PC-9 (cell line): ENCODE measurements around the gene YIPF2. TPM values are rescaled to one million over a fixed set of nuclear protein-coding genes. Genes with fewer than 3 reads are reported as not detected.

Experiments
- BruUV-seq: library from RNA; stranded (reverse); fragments of 400-500 nt; replicated peaks from 2 replicates; lab custom pipeline; 2021; lab: Mats Ljungman, UMichigan
- CTCF ChIA-PET: fragments of 300-600 bp; sonication (Branson Sonifier 250); formaldehyde crosslinking; loops from one replicate; lab custom pipeline; 2022; ENCODE audit warnings: antibody characterized with exemption; lab: Charles Lee
- POLR2A ChIA-PET: fragments of 300-600 bp; sonication (Branson Sonifier 250); formaldehyde crosslinking; loops from one replicate; lab custom pipeline; 2022; ENCODE audit warnings: antibody characterized with exemption; ENCODE audit not compliant: unreplicated experiment; lab: Charles Lee
- DNase-seq, 2 experiments: peaks; one replicate each; pipeline versions ENCODE4 v3.0.0 to v3.0.0-alpha.2; 2015 to 2022; ENCODE audit warnings: mixed read lengths in 1 of 2
- H2AFZ ChIP-seq: fragments of 200-600 bp; sonication (generic); 2 replicates; pipeline ENCODE4 v1.8.1; 2017; ENCODE audit warnings: antibody characterized with exemption
- H3F3A ChIP-seq: fragments of 200-600 bp; sonication (generic); 2 replicates; pipeline ENCODE4 v1.8.1; 2017; ENCODE audit warnings: antibody characterized with exemption, mild to moderate bottlenecking, low read depth; ENCODE audit not compliant: insufficient read depth
- H3K27ac ChIP-seq: fragments of 200-600 bp; sonication (generic); 2 replicates; pipeline ENCODE4 v1.6.1; 2016; ENCODE audit warnings: mixed run types
- H3K27me3 ChIP-seq: fragments of 200-600 bp; sonication (generic); 2 replicates; pipeline ENCODE4 v1.6.1; 2016; ENCODE audit warnings: low read depth, mixed run types; ENCODE audit not compliant: insufficient read depth
- H3K36me3 ChIP-seq: fragments of 200-600 bp; sonication (generic); 2 replicates; pipeline ENCODE4 v1.6.1; 2016; ENCODE audit warnings: low read depth, mixed run types
- H3K4me1 ChIP-seq: fragments of 200-600 bp; sonication (generic); replicated peaks from 2 replicates; pipeline ENCODE4 v1.6.1; 2016; ENCODE audit warnings: mixed run types; ENCODE audit not compliant: insufficient read depth
- H3K4me2 ChIP-seq: fragments of 200-600 bp; sonication (generic); 2 replicates; pipeline ENCODE4 v1.6.1; 2017; ENCODE audit warnings: mixed run types
- H3K4me3 ChIP-seq: fragments of 200-600 bp; sonication (generic); 2 replicates; pipeline ENCODE4 v1.6.1; 2016; ENCODE audit warnings: mixed run types
- H3K79me2 ChIP-seq: fragments of 200-600 bp; sonication (generic); 2 replicates; pipeline ENCODE4 v1.6.1; 2017; ENCODE audit warnings: low read depth, mixed run types
- H3K9me2 ChIP-seq: fragments of 200-600 bp; sonication (generic); 2 replicates; pipeline ENCODE4 v1.8.1; 2017; ENCODE audit warnings: mild to moderate bottlenecking; ENCODE audit not compliant: insufficient read depth
- H3K9me3 ChIP-seq: fragments of 200-600 bp; sonication (generic); 2 replicates; pipeline ENCODE4 v1.8.1; 2016; ENCODE audit warnings: low read depth; ENCODE audit not compliant: insufficient read depth
- H4K20me1 ChIP-seq: fragments of 200-600 bp; sonication (generic); 2 replicates; pipeline ENCODE4 v1.8.1; 2017; ENCODE audit not compliant: insufficient read depth
- CTCF ChIP-seq: fragments of 200-600 bp; sonication (generic); conservative IDR thresholded peaks from 2 replicates; pipeline ENCODE4 v1.6.1; 2017; ENCODE audit warnings: mixed run types, antibody characterized with exemption, mild to moderate bottlenecking, moderate library complexity
- EZH2 ChIP-seq: fragments of 200-600 bp; sonication (generic); IDR thresholded peaks from 2 replicates; pipeline ENCODE4 v1.8.0; 2017; ENCODE audit warnings: antibody characterized with exemption, low read depth
- intact Hi-C: fragments of 100-400 bp; cut with micrococcal nuclease; formaldehyde crosslinking; loops from one replicate; pipeline ENCODE4 v1.10.0; 2022; ENCODE audit not compliant: unreplicated experiment
- total RNA-seq: library from RNA; stranded (reverse); gene quantifications from 2 replicates; pipeline ENCODE4 v1.2.3, GENCODE V29; 2021

YIPF2 gene
- total RNA-seq, 1 experiment from 2014 or later = 60.2 TPM

DNA sequence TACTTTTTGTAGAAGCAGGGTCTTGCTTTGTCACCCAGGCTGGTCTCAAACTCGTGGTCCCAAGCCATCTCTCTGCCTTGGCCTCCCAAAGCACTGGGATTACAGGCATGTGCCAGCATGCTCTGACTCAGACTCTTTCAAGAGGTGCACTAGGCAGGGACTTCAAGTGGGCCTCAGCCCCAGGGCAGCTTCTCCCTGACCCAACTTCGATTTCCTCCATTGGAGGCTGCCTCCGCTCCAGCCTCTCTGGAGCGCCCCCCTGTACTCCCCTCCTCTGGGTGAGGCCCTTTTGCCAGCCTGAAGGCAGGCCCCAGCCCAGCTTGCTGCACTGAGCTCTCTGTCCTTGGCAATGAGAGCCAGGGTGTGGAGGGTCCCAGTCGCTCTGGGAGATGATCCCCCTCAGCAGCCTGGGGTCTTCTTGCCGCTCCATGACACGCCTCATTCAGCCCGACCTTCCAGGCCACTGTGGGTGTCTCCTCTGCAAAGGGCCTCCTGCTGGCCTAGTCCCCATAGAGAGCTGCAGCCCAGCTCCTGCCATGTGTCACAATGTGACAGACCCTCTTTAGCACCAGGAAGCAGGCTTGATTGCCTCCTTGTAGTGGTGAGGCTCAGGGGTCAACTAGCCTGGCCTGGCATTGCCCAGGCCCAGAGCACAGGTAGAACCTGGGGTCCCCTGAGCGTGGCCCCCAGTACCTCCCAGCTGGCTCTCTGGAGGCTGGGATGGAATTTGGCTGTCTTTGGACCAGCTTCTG lies 40.6 kb downstream of the YIPF2 start:
- DNase-seq = no peak
- Histone ChIP-seq H3K36me3 (no peaks in the 10 kb centered on the region), H3K4me2 (no peak overlapping the region), H3K4me1 (0 out of 2 replicates have a peak, but pooled peaks cover 6% of the 10 kb centered on the region), H3F3A (peaks cover 21% of the 10 kb centered on the region), H3K9me3 (no peaks in the 10 kb centered on the region), H3K9me2 (no peaks in the 10 kb centered on the region), H3K27ac (no peak overlapping the region), H2AFZ (no peak overlapping the region), H3K79me2 (peaks cover 64% of the 10 kb centered on the region), H3K4me3 (no peak overlapping the region), H3K27me3 (no peaks in the 10 kb centered on the region), H4K20me1 (peaks cover 12% of the 10 kb centered on the region)
- CTCF ChIA-PET = interaction anchor here (0.6 to 0.8 kb wide), 2 partner anchors 23 to 70 kb away, joined by 3 read pairs; no protein-coding TSS in a partner anchor
- intact Hi-C loops = no loop called here
- no TSS peak for BruUV-seq
- POLR2A ChIA-PET = no interaction called here
- TF ChIP-seq EZH2 = no peak
- TF ChIP-seq CTCF = no peak

DNA sequence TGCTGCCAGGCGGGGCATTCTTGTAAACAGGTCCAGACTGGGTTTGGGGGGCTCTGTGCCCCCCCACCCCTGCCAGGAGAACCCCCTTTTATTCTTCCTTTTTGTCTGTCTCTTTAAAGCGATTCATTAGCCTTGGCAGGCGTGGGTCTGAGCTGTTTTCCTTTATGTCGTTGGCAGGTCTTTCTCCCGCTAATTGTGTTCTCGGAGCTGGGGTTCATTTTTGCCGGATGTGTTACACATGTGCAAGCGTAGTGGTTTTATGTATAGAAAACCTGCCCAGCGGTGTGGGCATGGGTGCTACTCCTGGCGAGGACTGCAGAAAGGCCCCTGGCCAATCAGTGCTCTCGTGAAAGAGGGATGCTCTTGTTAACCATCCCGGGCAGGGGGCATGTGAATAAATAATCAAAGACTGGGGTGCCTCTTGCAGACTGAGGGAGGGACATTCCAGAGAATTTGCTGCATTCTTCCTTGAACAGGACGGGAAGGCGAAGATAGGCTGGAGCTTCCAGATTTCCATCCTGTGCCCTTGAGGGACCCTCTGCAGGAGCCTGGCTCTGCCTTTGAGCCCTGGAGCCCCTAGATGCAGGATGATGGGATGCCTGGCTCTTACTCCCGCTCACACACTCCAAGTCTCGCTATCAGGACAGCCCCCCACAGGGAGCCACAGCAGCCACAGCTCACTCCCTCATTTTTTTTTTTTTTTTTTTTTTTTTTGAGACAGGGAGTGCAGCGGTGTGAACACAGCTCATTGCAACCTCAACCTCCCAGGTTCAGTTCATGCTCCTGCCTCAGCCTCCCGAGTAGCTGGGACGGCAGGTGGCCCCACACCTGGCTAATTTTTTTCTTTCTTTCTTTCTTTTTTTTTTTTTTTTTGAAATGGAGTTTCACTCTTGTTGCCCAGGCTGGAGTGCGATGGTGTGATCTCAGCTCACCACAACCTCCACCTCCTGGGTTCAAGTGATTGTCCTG lies 43.0 kb downstream of the YIPF2 start:
- no peaks in the 10 kb centered on the region for H3K36me3 ChIP-seq
- H2AFZ ChIP-seq = no peak overlapping the region
- no peak overlapping the region for H3K4me2 ChIP-seq
- POLR2A ChIA-PET = no interaction called here
- H3K79me2 ChIP-seq = peaks cover 64% of the 10 kb centered on the region
- H3K4me1 ChIP-seq = 0 out of 2 replicates have a peak, but pooled peaks cover 6% of the 10 kb centered on the region
- no peaks in the 10 kb centered on the region; the same call in 1 of the 2 replicates for H4K20me1 ChIP-seq
- no peaks in the 10 kb centered on the region for H3K9me3 ChIP-seq
- BruUV-seq = no TSS peak
- DNase-seq = no peak
- H3F3A ChIP-seq = peaks cover 21% of the 10 kb centered on the region
- no peak overlapping the region for H3K27ac ChIP-seq
- H3K9me2 ChIP-seq = no peaks in the 10 kb centered on the region
- no peak overlapping the region for H3K4me3 ChIP-seq
- intact Hi-C loops = no loop called here
- CTCF ChIA-PET = interaction anchor here (1.1 kb wide), 1 partner anchor 56 kb away, joined by 12 read pairs; no protein-coding TSS in a partner anchor
- no peaks in the 10 kb centered on the region for H3K27me3 ChIP-seq
- no peak for TF ChIP-seq CTCF
- TF ChIP-seq EZH2 = no peak

- no peak for TF ChIP-seq EZH2
- H3K79me2 ChIP-seq = peaks cover 76% of the 10 kb centered on the region
- peak; percentile 33 to 51 for DNase-seq
- ChIA-PET CTCF (interaction anchor here (0.6 kb wide), 1 partner anchor 26 kb away, joined by 4 read pairs; no protein-coding TSS in a partner anchor), POLR2A (interaction anchor here (0.6 to 0.7 kb wide), 2 partner anchors 12 kb away, joined by 3 to 4 read pairs; no protein-coding TSS in a partner anchor)
- no peaks in the 10 kb centered on the region for H3K9me2 ChIP-seq
- no TSS peak for BruUV-seq
- no peak overlapping the region for H3K4me3 ChIP-seq
- H3K27me3 ChIP-seq = no peaks in the 10 kb centered on the region
- peaks cover 12% of the 10 kb centered on the region for H3K4me1 ChIP-seq
- intact Hi-C loops = no loop called here
- no peak overlapping the region for H2AFZ ChIP-seq
- no peaks in the 10 kb centered on the region; the same call in 1 of the 2 replicates for H4K20me1 ChIP-seq
- no peak overlapping the region for H3K27ac ChIP-seq
- H3F3A ChIP-seq = peaks cover 18% of the 10 kb centered on the region
- H3K4me2 ChIP-seq = no peak overlapping the region
- H3K9me3 ChIP-seq = no peaks in the 10 kb centered on the region
- no peaks in the 10 kb centered on the region for H3K36me3 ChIP-seq
Observed at GRCh38 chr19:10884274-10884673, 44.2 kb downstream of the YIPF2 start.
